H1 (cell line): ENCODE data around the gene DOCK1. TPM values are rescaled to one million over a fixed set of nuclear protein-coding genes. Genes with fewer than 3 reads are reported as not detected.

Experiments
- CTCF ChIA-PET: fragments of 300-600 bp; sonication (Branson Sonifier 250); formaldehyde crosslinking; loops from one replicate; lab custom pipeline; 2021; ENCODE audit not compliant: partially characterized antibody; lab: Charles Lee
- POLR2A ChIA-PET: fragments of 300-600 bp; sonication (Branson Sonifier 250); formaldehyde crosslinking; loops from one replicate; lab custom pipeline; 2021; ENCODE audit warnings: inconsistent platforms; ENCODE audit not compliant: partially characterized antibody; lab: Charles Lee
- DNase-seq, 2 experiments: peaks; one replicate each; pipeline versions ENCODE4 v3.0.0 to v3.0.0-alpha.2; 2010 to 2022; ENCODE audit warnings: low spot score in 2 of 2, low read depth in 1 of 2, mixed read lengths in 1 of 2
- FAIRE-seq: peaks from 2 replicates; lab custom pipeline; 2011; peaks lifted over from hg19 to GRCh38; lab: Jason Lieb, UNC
- H2AFZ ChIP-seq: 2 replicates; pipeline ENCODE4 v1.8.1; 2012; ENCODE audit warnings: low read length, inconsistent platforms
- H2AK5ac ChIP-seq: 2 replicates; pipeline ENCODE4 v1.6.1; 2013; ENCODE audit warnings: low read depth, low read length
- H2BK120ac ChIP-seq: replicated peaks from 2 replicates; pipeline ENCODE3; 2013; ENCODE audit warnings: low read depth, low read length, inconsistent platforms
- H2BK12ac ChIP-seq: 2 replicates; pipeline ENCODE4 v1.6.1; 2013; ENCODE audit warnings: low read depth, low read length
- H2BK15ac ChIP-seq: 2 replicates; pipeline ENCODE4 v1.6.1; 2013; ENCODE audit warnings: low read length
- H2BK20ac ChIP-seq: 2 replicates; pipeline ENCODE4 v1.6.1; 2013; ENCODE audit warnings: low read length
- H2BK5ac ChIP-seq: 2 replicates; pipeline ENCODE4 v1.6.1; 2013; ENCODE audit warnings: low read depth, low read length
- H3K14ac ChIP-seq: 2 replicates; pipeline ENCODE4 v1.6.1; 2013; ENCODE audit warnings: inconsistent platforms; ENCODE audit not compliant: insufficient read length
- H3K18ac ChIP-seq: 2 replicates; pipeline ENCODE4 v1.6.1; 2013; ENCODE audit warnings: low read length; ENCODE audit errors: extremely low read depth
- H3K23ac ChIP-seq: 2 replicates; pipeline ENCODE4 v1.6.1; 2013; ENCODE audit warnings: inconsistent platforms; ENCODE audit not compliant: insufficient read length
- H3K23me2 ChIP-seq: 2 replicates; pipeline ENCODE4 v1.6.1; 2013; ENCODE audit warnings: low read depth, low read length
- H3K27ac ChIP-seq: 2 replicates; pipeline ENCODE4 v1.6.1; 2011; ENCODE audit warnings: low read depth, low read length, inconsistent platforms
- H3K27me3 ChIP-seq, 4 experiments: replicated peaks in 1 of 4; 1 replicate in 1 of 4; 2 replicates in 3 of 4; pipeline versions ENCODE4 v1.6.1 to v1.8.1; 2011 to 2013; ENCODE audit warnings: low read length in 3 of 4, mild to moderate bottlenecking in 3 of 4, inconsistent platforms in 2 of 4, mixed read lengths in 2 of 4, moderate library complexity in 1 of 4; ENCODE audit not compliant: control insufficient read depth in 3 of 4, insufficient read depth in 3 of 4; ENCODE audit errors: extremely low read depth in 1 of 4
- H3K36me3 ChIP-seq, 4 experiments: 2 replicates each; pipeline versions ENCODE4 v1.6.1 to v1.8.1; 2011 to 2013; ENCODE audit warnings: mild to moderate bottlenecking in 4 of 4, low read length in 3 of 4, moderate library complexity in 2 of 4, control low read depth in 1 of 4, inconsistent platforms in 1 of 4; ENCODE audit not compliant: insufficient read depth in 4 of 4, control insufficient read depth in 2 of 4
- H3K4ac ChIP-seq: replicated peaks from 2 replicates; pipeline ENCODE3; 2013; ENCODE audit warnings: low read length, low read depth, mixed read lengths, inconsistent platforms; ENCODE audit not compliant: insufficient read length
- H3K4me1 ChIP-seq, 4 experiments: replicated peaks in 1 of 4; 1 replicate in 1 of 4; 2 replicates in 3 of 4; pipeline versions ENCODE4 v1.6.1 to v1.8.1; 2011 to 2013; ENCODE audit warnings: low read length in 3 of 4, inconsistent platforms in 2 of 4, mixed read lengths in 1 of 4; ENCODE audit not compliant: insufficient read depth in 4 of 4, control insufficient read depth in 3 of 4
- H3K4me2 ChIP-seq, 2 experiments: 2 replicates each; pipeline versions ENCODE4 v1.6.1 to v1.8.1; 2011 to 2013; ENCODE audit warnings: low read depth in 2 of 2, low read length in 2 of 2, control low read depth in 1 of 2, inconsistent platforms in 1 of 2, mild to moderate bottlenecking in 1 of 2; ENCODE audit not compliant: insufficient read depth in 1 of 2
- H3K4me3 ChIP-seq, 4 experiments: fragments of 200-600, 300-600 bp in 1 of 4; sonication (generic), shearing (Covaris generic), sonication (Bioruptor Twin) in 1 of 4; 2 replicates each; pipeline versions ENCODE4 v1.5.1 to v1.8.1; 2011 to 2016; ENCODE audit warnings: low read length in 4 of 4, low read depth in 3 of 4, control low read depth in 2 of 4, inconsistent platforms in 2 of 4, mild to moderate bottlenecking in 2 of 4, mixed read lengths in 1 of 4, moderate library complexity in 1 of 4; ENCODE audit not compliant: insufficient read depth in 2 of 4; ENCODE audit errors: extremely low read depth in 1 of 4
- H3K56ac ChIP-seq: replicated peaks from 2 replicates; pipeline ENCODE3; 2013; ENCODE audit warnings: low read depth, mild to moderate bottlenecking, mixed read lengths, low read length, inconsistent platforms; ENCODE audit not compliant: insufficient read length
- H3K79me1 ChIP-seq: 2 replicates; pipeline ENCODE4 v1.6.1; 2013; ENCODE audit warnings: low read depth, low read length, control low read depth
- H3K79me2 ChIP-seq, 2 experiments: 2 replicates each; pipeline versions ENCODE4 v1.6.1 to v1.8.1; 2012 to 2013; ENCODE audit warnings: low read length in 2 of 2, mild to moderate bottlenecking in 2 of 2, inconsistent platforms in 1 of 2; ENCODE audit not compliant: insufficient read depth in 2 of 2, control insufficient read depth in 1 of 2
- H3K9ac ChIP-seq, 4 experiments: replicated peaks in 1 of 4; 1 replicate in 1 of 4; 2 replicates in 3 of 4; pipeline versions ENCODE4 v1.6.1 to v1.8.1; 2011 to 2013; ENCODE audit warnings: low read depth in 3 of 4, low read length in 3 of 4, control low read depth in 2 of 4, mild to moderate bottlenecking in 2 of 4, moderate library complexity in 2 of 4, inconsistent platforms in 1 of 4; ENCODE audit errors: extremely low read depth in 1 of 4
- H3K9me3 ChIP-seq, 2 experiments: 2 replicates each; pipeline versions ENCODE4 v1.6.1 to v1.8.1; 2012 to 2013; ENCODE audit warnings: mild to moderate bottlenecking in 2 of 2, moderate library complexity in 2 of 2, control low read depth in 1 of 2, inconsistent platforms in 1 of 2, low read depth in 1 of 2, low read length in 1 of 2, mixed read lengths in 1 of 2; ENCODE audit not compliant: insufficient read depth in 2 of 2
- H4K20me1 ChIP-seq, 2 experiments: replicated peaks in 1 of 2; 2 replicates each; pipeline versions ENCODE3 to v1.8.1; 2011 to 2013; ENCODE audit warnings: inconsistent platforms in 2 of 2, low read length in 2 of 2, mild to moderate bottlenecking in 1 of 2; ENCODE audit not compliant: insufficient read depth in 2 of 2, control insufficient read depth in 1 of 2
- H4K5ac ChIP-seq: 2 replicates; pipeline ENCODE4 v1.6.1; 2013; ENCODE audit warnings: low read length, low read depth, mixed read lengths, inconsistent platforms; ENCODE audit not compliant: insufficient read length
- H4K8ac ChIP-seq: 2 replicates; pipeline ENCODE4 v1.8.0; 2013; ENCODE audit warnings: mild to moderate bottlenecking, moderate library complexity, low read length, inconsistent platforms; ENCODE audit not compliant: insufficient read depth; ENCODE audit errors: extremely low read depth
- H4K91ac ChIP-seq: replicated peaks from 2 replicates; pipeline ENCODE3; 2013; ENCODE audit warnings: low read length, mixed read lengths, inconsistent platforms; ENCODE audit not compliant: insufficient read length
- KDM1A ChIP-seq: fragments of 200-600, 300-600 bp; sonication (generic); IDR thresholded peaks from 2 replicates; pipeline ENCODE4 v1.7.1; 2016; ENCODE audit warnings: mild to moderate bottlenecking, low read length, borderline replicate concordance
- NRF1 ChIP-seq: IDR thresholded peaks from 2 replicates; pipeline ENCODE4 v1.6.1; 2011; ENCODE audit warnings: mild to moderate bottlenecking, low read depth, low read length, improper control_type of control experiment
- WGBS, 2 experiments: shearing (Covaris generic) in 1 of 2; methylation state at CpG; one replicate each; pipeline versions ENCODE4 v1.1.6 to v1.1.7; 2013 to 2015; ENCODE audit warnings: low lambda C conversion rate in 2 of 2, mixed read lengths in 2 of 2, inconsistent platforms in 1 of 2, low coverage in 1 of 2, missing lambda C conversion rate in 1 of 2; ENCODE audit not compliant: insufficient replicate concordance in 2 of 2, insufficient coverage in 1 of 2, insufficient read length in 1 of 2; ENCODE audit errors: extremely low coverage in 1 of 2, missing lambda C conversion rate in 1 of 2; 5-methylcytosine and 5-hydroxymethylcytosine counted together
- polyA plus RNA-seq, 7 experiments: library from polyadenylated mRNA; depleted of rRNA in 3 of 7; stranded (reverse) in 5 of 7; unstranded in 2 of 7; fragments of >200 nt in 5 of 7; fragments of 200-250 nt in 2 of 7; gene quantifications; 1 replicate in 5 of 7; 2 replicates in 1 of 7; 4 replicates in 1 of 7; pipeline versions ENCODE4 v1.2.1 to v1.2.3, GENCODE V29; 2011 to 2013; ENCODE audit warnings: missing spikeins in 2 of 7, mixed read lengths in 2 of 7
- total RNA-seq: library from RNA; stranded (reverse); fragmentation: NEBNext Ultra II Directional; extraction: Animal tissue kit (Norgen Biotek cat#: 25700); gene quantifications from 2 replicates; pipeline ENCODE4 v1.2.1, GENCODE V29; 2021

Gene DOCK1
- total and polyA plus RNA-seq, 2 of the 8 experiments (the other 6 are each of a cell fraction or from before 2014, with no cell fraction given): 11.6 to 53.0 TPM

DNA sequence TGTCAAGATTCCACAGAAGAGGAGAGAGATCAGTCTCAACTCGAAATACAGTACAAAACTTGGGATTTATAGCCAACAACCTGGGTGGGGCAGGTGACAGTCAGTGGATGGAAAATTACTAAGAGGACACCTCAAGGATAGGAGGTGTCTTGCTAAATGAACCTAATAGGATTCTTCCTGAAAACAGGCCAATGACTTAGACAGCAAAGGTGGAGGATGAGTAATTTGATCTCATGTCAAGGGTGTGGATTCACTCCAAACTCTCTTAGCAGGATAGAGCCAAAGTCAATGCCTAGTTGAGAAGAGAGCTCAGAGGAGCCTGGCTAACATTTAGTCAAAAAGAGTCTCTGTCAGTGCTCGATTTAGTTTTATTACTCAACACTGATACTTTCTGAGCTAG lies 397.9 kb downstream of the DOCK1 start:
- TF ChIP-seq KDM1A (no peak), NRF1 (no peak)
- TF ChIP-seq, all 59 proteins: peak for 0
- H2AFZ ChIP-seq: no peak overlapping the region
- H3K4me1 ChIP-seq: peaks cover 0 to 7% (median 2%) of the 10 kb centered on the region in 4 experiments; a peak in 2 of 7 replicates
- WGBS, 2 experiments: 83% methylated on average over 2 of the region's 2 CpGs; no CpG with 5 or more reads in 1 of the 2 experiments
- no peak overlapping the region for H4K91ac ChIP-seq
- no peak overlapping the region for H2BK20ac ChIP-seq
- no peak overlapping the region for H2AK5ac ChIP-seq
- H3K4me3 ChIP-seq: no peak overlapping the region
- H3K23me2 ChIP-seq: no peaks in the 10 kb centered on the region
- no peak overlapping the region for H3K23ac ChIP-seq
- no peak overlapping the region for H3K14ac ChIP-seq
- no peaks in the 10 kb centered on the region for H3K27me3 ChIP-seq
- H4K8ac ChIP-seq: no peak overlapping the region
- FAIRE-seq (no peak), DNase-seq (no peak)
- no peak overlapping the region for H3K4ac ChIP-seq
- no peaks in the 10 kb centered on the region for H3K9me3 ChIP-seq
- H3K4me2 ChIP-seq: no peak overlapping the region
- ChIA-PET POLR2A (no interaction called here), CTCF (no interaction called here)
- no peak overlapping the region for H3K18ac ChIP-seq
- no peak overlapping the region for H2BK120ac ChIP-seq
- H3K56ac ChIP-seq: no peak overlapping the region
- no peak overlapping the region for H4K5ac ChIP-seq
- H3K79me1 ChIP-seq: no peaks in the 10 kb centered on the region
- H3K9ac ChIP-seq: no peak overlapping the region
- H2BK15ac ChIP-seq: no peak overlapping the region
- no peaks in the 10 kb centered on the region for H3K36me3 ChIP-seq
- H3K27ac ChIP-seq: no peak overlapping the region
- H3K79me2 ChIP-seq: no peaks in the 10 kb centered on the region
- no peak overlapping the region for H2BK12ac ChIP-seq
- H2BK5ac ChIP-seq: no peak overlapping the region
- peaks cover 0 to 2% of the 10 kb centered on the region in 2 experiments for H4K20me1 ChIP-seq
